Stimulated activated CD4-positive, alpha-beta T cell treated with anti-CD3 and anti-CD28 coated beads, Interleukin-2, amount 100 ng/mL, for 4 hours (primary cell): Measurements from ENCODE around the gene TBXA2R.

Experiments used
- DNase-seq: peaks from one replicate; pipeline ENCODE4 v3.0.0-alpha.2; 2020; ENCODE audit warnings: low read depth

The TBXA2R gene

DNA sequence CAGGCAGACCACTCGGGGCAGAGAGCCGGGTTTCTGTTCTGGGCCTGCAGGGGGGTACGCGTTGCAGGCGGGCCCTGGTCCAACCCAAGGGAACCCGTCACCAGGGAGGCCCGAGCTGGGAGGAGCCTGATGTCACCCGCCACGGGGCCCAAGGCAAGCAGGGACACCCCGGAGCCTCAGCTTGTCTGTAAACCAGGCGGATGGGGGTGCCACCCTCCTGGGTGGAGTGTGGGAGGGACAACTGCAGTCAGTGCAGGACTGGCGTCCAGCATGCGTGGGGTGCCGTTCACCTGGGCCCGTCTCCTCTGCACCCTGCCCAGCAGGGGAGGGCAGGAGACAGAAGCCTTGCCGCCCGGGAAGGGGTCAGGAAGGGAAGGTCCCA is 12.9 kb upstream of the TBXA2R start:
- no peak for DNase-seq

DNA sequence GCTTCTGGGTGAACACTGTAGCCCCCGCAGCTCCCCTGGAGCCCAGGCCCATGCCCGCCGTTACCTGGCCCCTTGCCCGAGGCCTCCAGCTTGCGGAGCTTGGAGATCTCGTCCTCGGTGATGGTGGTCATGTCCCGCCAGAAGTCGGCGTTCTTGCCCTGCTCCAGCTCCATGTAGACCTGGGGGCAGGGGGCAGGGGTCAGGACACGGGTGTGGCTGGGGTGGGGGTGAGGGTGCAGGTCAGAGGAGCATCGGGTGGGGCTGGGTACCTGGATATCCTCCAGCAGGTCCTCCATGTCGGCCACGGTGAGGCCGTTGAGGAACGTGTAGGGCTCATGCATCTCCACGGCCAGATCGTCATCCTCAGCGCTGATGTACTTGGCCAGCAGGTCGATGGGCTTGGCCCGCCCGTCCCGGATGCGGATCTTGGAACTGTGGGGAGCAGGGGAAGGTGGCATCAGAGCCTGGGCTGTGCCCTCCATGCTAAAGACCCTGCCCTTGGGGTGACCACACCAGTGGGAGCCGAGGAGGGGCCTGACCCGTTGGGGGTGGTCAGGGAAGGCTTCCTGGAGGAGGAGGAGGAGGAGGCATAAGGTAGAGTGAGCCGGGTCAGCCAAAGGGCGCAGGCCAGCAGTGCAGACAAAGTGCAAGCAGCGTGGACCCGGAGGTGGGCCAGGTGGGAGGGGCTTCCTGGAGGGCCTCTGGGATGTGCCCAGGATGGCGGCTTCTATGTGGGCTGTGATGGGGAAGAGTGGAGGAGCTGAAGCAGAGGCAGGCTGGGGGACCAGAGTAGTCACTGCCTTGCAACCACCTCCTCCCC is 12.3 kb upstream of the TBXA2R start:
- no peak for DNase-seq

DNA sequence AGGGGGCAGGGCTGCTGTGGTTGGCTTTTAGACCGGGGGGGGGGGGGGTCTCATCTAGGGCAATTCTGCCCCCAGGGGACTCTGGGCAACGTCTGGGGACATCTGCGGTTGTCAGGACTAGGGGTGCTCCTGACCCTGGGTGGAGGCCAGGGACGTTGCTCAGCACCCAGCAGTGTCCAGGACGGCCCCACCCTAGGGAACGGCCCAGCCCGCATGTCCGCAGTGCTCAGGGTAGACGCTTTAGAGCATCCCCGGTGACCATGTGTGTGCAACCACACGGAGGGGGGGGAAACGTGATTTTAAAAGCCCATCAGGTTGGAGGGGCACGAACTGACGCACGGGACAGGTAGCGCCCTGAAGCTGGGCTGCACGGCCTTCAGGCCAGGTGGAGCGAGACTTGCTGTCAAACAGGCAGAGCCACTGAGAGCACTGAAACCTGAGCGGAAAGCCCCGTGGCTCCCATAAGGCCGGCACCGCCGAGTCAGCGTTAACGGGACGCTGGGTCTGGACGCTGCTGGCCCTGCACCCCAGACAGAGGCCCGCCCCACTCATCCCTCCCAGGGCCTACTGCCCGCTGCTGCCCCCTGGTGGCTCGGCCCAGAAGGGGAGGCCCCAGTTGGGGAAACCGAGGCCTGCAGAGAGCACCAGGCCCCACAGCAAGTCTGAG is 11.6 kb upstream of the TBXA2R start:
- peak; percentile 25 for DNase-seq

DNA sequence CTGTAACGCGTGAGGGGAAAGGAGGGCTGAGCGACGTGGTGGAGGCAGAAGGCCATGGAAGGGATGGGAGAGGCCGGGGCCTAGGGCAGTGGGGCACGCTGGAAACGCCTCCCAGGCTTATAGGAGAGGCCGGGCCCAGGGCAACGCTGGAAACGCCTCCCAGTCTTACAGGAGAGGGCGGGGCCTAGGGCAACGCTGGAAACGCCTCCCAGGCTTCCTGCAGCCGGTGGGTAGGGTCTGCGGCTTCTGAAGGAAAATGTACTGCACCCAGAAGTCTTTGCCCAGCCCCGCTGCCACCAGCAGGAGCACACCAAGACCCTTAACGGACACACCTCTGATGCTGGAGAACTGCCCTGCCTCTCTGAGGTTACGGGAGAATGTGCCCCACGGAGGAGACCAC is 10.8 kb upstream of the TBXA2R start:
- DNase-seq = no peak

DNA sequence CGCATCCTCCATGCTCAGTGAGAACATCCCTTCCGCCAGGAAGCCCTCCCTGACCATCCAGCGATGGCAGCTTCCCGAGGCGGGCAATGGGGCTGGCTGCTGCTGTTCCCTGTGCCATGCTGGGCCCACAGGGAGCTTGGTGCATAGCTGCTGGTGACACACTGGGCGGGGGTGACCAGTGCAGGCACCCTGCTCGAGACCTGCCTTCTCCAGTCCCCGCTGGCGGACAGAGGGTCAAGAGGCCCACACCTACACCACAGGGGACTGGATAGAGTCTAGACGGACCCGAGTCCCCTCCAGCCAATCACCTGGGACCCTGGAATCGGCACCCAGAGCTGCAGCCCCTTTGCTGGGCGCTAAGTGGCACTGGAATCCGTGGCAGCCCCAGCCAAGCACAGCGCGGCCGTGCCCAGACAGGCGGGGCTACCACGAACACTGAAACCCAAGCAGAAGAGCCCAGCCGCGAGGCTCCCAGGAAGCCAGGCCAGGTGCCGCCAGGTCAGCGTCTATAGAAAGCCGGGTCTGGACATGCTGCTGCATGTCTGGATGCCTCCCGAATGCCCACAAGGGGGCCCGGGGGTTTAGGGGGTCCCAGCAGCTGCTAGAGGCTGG is 9.0 kb upstream of the TBXA2R start:
- DNase-seq = no peak

DNA sequence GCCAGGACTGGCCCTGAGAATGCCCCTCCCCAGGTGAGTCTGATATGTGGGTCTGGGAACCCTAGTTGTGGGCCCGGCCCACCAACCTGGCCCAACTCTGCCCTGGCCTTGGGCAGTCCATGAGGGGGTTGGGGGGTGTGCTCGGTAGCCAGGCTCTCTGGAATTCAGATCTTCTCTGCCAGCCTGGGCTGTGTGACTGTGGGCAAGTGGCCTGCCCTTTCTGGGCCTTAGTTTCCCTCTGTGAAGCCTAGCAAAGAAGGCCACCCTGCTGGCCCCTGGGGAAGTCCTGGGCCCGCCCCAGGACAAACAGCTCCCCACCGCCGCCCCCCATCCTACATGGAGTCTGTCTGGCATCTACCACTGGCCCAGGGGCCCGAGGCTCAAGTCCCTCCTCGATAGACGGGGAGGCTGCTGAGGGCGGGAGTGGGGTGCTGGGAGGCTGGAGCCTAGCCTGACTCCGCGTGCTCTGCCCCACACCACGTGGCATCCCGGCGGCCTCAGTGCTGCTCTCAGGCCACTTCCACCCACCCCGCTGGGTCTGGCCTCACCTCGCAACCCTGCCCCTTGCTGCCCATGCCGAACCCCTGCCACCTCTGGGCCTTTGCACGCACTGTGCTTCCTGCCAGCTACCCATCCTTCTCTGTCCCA is 8.3 kb upstream of the TBXA2R start:
- no peak for DNase-seq

DNA sequence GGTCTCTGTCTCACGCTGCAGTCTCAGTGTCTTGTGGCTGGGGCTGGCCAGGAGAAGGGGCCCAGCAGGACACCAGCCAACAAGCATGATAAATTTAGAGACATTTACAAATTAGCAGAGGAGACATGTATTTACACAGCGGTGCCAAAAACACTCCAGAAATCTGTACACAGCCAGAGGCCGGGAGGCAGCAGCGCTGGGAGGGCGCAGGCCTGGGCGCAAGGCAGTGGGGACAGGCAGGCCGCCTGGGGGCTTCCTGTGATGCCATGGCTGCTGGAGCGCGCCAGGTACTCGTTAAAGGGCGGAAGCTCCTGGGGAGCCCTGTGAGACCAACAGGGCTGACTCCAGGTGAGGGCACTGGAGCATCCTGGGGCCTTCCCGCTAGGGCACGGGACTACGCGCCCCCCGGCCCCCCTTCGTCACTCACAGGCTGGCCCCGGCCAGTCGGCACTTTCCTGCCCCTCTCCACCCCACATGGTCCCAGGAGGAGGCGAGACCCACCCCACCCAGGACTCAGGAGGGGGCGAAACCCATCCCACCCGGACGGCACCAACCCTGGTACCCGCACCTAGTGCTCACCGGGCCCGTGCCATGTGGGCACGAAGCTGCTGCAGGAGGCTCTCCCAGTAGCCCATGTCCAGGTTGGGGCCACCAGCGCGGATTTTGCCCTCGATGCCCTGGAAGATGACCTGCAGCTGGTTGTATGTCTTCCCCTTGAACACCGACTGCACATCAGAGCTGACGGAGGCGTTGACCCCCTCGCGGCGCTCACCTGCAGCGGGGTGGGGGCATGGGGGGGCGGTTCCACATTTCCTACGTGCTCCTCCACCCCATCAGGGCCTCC is 7.4 kb upstream of the TBXA2R start:
- DNase-seq = no peak

DNA sequence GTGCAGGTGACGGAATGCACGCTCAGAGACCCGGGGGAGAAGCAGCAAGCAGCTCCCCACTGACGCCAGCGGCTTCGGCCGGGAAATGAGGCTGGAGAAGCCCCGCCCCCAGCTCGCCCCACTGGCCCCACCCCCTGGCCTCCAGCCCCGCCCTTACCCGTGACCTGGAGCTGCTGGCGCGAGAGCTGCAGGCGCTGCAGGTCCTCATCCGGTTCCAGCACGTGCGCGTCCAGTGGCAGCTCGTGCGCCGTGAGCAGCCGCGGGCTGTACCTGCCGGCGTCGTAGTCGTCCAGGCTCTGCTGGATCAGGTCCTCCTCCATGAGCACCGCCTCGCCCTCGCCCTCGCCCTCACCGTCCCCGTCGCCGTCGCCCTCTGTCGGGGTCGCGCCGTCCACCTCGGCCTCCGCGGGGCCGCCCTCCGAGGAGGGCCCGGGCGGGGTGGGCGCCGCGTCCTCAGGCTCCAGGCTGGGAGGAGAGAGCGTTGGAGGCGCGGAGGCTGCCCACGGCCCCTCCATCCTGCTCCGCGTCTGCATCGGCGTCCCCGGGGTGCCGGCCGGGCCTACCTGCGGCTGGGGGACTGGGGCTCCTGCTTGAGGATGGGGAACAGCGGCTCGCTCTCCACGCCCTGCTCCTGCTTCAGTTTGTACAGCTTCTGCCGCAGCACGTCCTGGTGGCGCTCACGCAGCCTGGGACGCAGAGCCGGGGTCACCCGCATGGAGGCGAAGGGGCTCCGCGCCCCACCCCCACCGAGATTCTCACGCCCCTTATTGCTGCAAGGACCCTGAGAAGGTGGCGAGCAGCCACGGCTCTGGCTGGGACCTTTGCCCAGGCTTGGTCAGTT is 6.4 kb upstream of the TBXA2R start:
- no peak for DNase-seq

DNA sequence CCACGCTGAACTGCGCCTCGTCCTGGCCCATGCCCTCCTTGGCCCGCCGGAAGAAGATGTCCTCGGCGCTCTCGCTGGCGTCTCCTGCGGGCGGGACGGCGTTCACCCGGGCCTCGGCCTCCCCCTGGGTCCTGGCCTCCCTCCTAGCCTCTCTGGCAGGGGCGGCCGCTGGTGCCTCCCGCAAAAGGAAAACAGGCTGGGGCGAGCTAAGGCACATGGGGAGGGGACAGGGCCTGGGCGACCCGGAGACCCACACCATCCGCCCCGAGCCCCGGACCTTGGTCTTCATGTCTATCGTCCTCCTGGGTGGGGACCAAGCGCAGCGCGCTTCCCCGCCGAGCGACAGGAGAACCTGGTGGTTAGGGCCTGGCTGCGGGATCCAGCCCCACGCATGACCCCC is 5.7 kb upstream of the TBXA2R start:
- DNase-seq = no peak

DNA sequence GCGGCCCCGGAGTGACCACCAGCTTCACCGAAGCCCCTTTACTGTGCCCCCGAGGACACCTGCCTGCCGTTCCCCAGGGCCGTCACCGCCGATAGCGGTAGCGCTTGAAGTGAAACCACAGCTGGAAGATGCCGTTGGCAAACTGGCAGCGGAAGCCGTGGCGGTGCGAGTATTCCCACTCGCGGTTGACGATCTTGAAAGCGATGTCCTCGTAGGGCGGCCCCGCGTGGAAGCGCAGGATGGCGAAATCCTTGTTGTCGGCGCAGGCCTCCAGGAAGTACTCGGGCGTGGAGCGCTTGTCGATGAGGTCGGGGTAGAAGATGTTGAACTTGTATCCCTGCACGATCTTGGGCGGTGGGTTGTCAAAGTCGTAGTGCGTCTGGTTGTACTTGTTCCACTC is 5.2 kb upstream of the TBXA2R start:
- no peak for DNase-seq

DNA sequence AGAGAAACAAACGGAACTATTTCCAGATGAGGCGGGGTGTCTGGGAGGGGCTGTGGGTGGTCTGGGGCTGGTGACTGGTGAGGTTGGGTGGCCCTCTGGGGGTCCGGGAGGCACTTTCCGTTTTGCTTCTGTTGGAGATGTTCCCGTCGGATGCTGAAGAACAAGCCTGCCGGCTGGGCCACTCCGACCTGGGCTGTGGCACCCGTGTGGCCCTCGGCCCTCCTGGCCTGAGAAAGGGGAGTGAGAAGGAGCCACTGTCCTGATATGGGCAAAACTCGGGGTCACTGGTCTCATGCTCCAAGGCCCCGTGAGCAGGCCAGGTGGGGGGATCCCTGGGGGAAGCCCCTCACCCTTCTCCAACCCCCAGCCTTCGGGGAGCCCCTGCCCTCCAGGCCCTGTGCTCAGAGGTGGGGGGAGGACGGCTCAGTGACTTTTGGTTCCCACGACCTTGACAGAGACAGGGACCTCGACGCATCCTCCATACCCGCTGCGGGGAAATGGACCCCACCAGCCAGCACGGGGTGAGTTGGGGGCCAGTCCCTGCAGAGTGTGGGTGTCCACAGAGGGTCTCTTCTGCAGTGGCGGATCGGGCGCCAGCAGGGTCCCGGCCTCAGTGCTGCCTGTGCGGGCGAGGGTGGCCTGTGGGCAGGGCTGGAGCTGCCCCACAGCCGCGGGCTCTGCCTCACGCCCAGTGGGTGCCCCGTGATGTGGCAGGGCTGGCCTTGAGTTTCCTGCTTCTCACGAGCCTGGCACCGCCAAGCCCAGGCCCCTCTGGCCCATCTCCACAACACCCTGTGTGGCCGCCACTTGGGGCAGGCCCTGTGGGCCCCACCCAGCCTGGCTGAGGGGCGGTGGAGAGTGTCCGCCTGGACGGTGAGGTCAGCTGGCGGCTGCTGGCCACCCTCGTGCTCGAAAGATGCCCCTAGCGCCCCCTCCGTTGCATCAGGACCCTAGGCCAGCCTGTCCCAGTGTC is 4.4 kb upstream of the TBXA2R start:
- DNase-seq = no peak

DNA sequence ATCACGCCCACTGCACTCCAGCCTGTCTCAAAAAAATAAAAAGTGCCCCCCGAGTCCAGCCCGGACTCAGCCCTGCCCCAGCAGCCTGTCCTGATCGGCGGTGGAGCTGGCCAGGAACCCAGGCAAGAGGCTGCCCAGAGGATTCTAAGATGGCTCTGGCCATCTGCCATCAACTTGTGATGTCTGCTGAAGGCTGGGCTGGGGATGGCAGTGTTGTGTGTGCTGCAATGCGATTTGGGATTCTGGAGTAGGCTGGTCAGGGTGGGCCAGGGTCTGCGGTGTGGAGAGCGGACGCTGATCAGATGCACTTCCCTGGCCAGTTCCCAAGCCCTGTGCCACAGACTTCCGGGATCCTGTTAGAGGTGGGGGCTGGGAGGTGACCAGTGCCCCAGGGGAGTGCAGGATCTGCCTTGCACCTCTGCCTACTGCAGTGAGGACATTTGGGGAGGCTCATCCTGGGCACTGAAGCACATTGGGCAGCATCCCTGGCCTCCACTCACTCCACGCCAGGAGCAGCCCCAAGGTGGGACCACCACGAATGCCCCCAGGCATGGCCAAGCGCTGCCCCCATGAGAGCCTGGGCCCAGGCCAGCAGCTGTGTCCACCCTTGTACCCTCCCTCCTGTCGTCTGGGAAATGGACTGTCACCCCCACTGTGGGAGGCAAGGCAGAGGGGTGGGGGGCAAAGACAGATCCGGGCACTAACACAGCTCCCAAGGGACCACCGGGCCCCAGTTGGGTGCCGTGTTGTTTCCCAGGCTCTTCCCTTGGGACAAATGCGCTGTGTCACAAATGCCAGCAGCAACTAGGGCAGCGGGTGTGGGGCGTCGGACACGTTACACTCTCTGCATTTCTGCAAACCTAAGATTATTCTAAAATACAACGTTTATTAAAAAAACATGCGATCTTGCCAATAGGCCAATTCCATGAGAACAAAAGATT is 3.4 kb upstream of the TBXA2R start:
- DNase-seq = no peak

DNA sequence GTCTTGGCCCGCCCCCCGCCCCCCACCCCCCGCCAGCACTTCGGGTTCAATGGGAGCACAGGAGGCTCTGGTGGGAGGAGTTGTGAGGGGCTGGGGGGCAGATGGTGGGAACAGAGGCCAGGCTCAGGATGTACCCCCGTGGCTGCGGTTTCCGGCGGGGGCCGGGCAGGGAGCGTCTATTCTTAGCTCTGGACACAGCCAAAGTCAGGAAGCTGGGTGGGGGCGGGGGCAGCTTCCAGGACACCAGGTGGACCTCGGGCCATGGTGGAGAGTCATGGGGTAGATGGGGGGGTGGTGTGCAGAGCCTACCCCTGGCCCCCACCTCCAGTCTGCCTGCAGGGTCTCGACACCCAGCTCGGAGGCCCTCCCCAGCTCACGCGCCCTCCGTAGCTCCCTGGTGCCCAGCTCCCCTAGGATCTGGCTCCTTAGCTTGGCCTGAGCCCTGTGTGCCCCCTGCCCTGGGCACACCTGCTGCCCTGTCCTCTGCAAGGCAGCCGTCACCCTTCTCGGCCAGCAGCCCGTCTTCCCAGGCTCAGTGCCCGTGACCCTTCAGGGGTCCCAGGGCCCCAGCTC is 2.2 kb upstream of the TBXA2R start:
- no peak for DNase-seq

DNA sequence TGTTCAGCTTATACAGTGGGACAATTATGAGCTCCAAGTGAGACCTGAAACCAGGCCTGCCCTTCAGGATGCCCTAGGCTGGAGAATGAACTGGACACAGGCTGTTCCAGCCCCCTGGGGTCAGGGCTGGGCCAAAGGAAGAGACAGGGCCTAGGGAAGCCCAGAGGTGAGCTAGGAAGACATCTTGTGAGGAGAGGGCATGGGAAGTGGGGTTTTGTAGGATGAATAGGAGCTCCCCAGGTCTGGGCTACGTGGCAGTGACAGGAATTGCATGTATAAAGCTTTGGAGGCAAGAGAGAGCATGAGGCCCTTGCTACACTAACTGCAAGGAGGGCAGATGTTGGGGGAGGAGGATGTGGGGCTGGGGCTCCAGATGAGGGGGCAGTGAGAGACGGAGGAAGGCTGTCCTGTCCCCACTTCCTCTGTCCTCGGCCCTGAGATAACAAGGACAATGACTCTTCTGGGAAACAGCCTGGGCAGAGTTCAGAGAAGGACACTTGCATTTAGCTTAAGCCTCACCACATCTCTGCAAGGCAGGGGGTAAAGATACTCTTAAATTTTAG is 1.5 kb upstream of the TBXA2R start:
- DNase-seq = no peak

DNA sequence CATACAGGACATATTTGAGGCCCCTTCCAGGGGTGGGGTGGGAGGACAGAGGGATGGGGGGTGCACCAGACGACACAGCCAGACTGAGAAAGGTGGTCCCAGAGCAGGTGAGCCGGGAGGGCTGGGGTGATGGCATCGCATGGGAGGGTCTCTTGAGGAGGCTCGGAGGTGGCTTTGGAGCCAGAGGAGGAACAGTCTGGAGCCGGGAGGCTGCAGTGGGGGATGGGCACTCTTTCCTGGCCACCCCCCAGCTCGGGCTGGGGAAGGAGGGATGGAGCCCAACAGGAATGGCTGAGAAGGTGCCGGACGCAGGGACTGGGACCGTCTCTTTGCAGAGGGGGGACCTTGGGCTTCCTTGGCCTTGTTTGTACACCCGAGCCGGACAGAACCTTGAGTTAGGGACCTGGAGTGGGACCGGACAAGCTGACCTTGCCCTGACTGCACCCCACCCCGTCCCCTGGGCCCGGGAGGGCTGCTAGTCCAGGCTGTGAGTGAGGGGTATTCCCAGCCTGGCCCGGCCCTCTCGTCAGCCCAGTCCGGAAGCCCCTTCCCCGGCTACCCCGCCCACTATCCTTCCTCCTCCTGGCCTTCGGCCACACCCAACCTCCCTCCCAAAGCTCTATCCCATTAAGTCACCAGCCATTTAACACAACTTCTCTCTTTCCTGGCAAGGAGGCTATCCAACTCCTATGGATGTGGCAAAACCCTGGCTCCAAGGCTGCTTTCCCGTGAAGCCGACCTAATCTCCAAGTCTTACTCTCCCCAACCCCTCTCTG is 816 bp upstream of the TBXA2R start:
- no peak for DNase-seq

DNA sequence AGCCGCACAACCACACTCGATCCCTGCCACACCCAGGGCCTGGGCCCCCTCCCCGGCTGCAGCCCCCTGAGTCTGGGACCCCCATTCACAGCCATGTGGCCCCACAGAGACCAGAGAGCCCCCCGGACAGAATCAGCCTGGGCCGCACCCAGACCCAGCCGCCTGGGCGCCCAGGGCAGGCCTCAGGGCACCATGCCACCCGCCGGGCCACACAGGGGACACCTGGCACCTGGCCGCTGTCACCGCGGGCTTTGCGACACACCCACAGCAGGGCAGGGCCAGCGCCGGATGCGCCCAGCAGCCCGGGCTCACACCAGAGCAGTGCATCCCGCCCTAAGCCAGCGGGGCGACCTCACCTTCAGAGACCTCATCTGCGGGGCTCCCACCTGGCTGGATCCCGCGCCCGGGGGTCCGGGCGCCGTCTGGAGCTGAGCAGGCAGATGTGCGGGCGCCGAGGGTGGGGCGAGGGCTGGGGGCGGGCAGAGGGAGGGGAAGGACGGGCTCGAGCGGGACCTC is 443 bp downstream of the TBXA2R start:
- DNase-seq = no peak

DNA sequence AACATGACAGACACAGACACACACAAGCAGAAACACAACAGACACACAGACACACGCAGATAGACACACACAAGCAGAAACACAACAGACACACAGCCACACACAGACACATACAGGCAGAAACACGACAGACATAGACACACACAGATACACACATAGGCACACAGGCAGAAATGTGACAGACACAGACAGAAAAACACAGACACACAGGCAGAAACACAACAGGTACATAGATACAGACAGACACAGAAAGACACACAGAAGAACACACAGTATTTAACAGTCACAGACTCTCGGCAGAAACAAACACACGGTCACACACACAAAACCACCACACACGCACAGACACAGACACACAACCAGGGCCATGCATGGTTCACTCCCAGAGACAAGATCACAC is 905 bp downstream of the TBXA2R start:
- DNase-seq = no peak
